Subcutaneous abdominal adipose tissue (tissue), 5 donors: Measurements from ENCODE around the gene MTHFD2L.
"Not testable (repeated sequence)": the region's sequence is repeated elsewhere in the genome, so short reads cannot be mapped to it uniquely, and the experiment has no call there.

Experiments
- H3K27ac ChIP-seq: one replicate; pipeline ENCODE4 v1.7.0; 2013; ENCODE audit warnings: low read depth, mild to moderate bottlenecking, inconsistent platforms, low read length, moderate library complexity
- H3K27me3 ChIP-seq, 5 donors: one replicate each; pipeline ENCODE4 v1.7.0; 2013; ENCODE audit warnings: low read length in 5 of 5, inconsistent platforms in 1 of 5; ENCODE audit not compliant: control insufficient read depth in 5 of 5, insufficient read depth in 4 of 5
- H3K36me3 ChIP-seq, 5 donors: one replicate each; pipeline ENCODE4 v1.7.0; 2013; ENCODE audit warnings: low read length in 5 of 5; ENCODE audit not compliant: control insufficient read depth in 5 of 5, insufficient read depth in 5 of 5
- H3K4me1 ChIP-seq, 5 donors: one replicate each; pipeline ENCODE4 v1.7.0; 2013; ENCODE audit warnings: low read length in 5 of 5, mild to moderate bottlenecking in 3 of 5, moderate library complexity in 1 of 5; ENCODE audit not compliant: control insufficient read depth in 5 of 5, insufficient read depth in 5 of 5
- H3K4me3 ChIP-seq, 5 donors: one replicate each; pipeline ENCODE4 v1.7.0; 2013; ENCODE audit warnings: low read length in 5 of 5, low read depth in 1 of 5
- H3K9ac ChIP-seq, 5 donors: one replicate each; pipeline ENCODE4 v1.7.0; 2013; ENCODE audit warnings: low read length in 5 of 5, mild to moderate bottlenecking in 4 of 5, moderate library complexity in 3 of 5
- H3K9me3 ChIP-seq, 5 donors: one replicate each; pipeline ENCODE4 v1.7.0; 2013; ENCODE audit warnings: low read length in 5 of 5; ENCODE audit not compliant: control insufficient read depth in 5 of 5
- donor health status: healthy.
- donor health status: healthy.
- donor health status: healthy.
- donor health status: healthy.
- donor health status: healthy.

MTHFD2L gene

GRCh38 chr4:74114234-74114633 lies 43.7 kb upstream of the MTHFD2L start:
- no peak overlapping the region for H3K4me3 ChIP-seq
- H3K36me3 ChIP-seq, result no peaks in the 10 kb centered on the region
- no peak overlapping the region for H3K9ac ChIP-seq
- H3K27me3 ChIP-seq, result no peaks in the 10 kb centered on the region
- peaks cover 7 to 47% (median 24%) of the 10 kb centered on the region in 5 donors for H3K4me1 ChIP-seq
- H3K27ac ChIP-seq, result no peak overlapping the region
- no peaks in the 10 kb centered on the region for H3K9me3 ChIP-seq

DNA sequence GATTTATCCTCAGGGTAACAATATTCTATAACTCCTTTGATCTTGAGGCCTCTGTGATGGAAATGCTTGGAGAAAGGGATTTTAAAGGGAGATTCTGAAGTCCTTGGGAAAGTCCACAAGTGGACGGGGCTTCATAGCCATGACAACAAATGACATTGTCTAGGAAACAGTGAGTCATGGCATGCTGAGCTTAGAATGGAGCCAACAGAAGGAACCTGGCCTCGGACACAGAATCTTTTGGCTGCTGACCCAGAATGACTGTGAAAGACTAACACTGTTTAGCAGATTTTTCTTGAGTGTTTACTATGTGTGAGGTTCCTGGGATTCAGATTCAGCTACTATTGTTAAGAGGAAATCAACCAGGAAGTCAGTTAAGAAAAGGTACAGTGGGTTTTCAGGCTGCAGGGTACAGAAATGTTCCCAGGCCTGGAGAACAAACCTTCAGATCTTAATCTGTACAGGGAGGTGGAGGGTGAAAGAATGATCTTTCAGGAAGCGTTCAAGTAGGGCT lies 40.8 kb upstream of the MTHFD2L start:
- H3K9me3 ChIP-seq, result no peaks in the 10 kb centered on the region
- no peak overlapping the region for H3K9ac ChIP-seq
- peak overlapping the region; percentile 70 for H3K27ac ChIP-seq
- H3K4me1 ChIP-seq, result peaks cover 2 to 25% (median 11%) of the 10 kb centered on the region in 5 donors
- H3K4me3 ChIP-seq, result no peak overlapping the region
- no peaks in the 10 kb centered on the region for H3K27me3 ChIP-seq
- H3K36me3 ChIP-seq, result no peaks in the 10 kb centered on the region

- Histone ChIP-seq H3K4me1 (peaks cover 2 to 24% (median 11%) of the 10 kb centered on the region in 5 donors), H3K9me3 (no peaks in the 10 kb centered on the region), H3K27me3 (no peaks in the 10 kb centered on the region), H3K36me3 (no peaks in the 10 kb centered on the region), H3K9ac (no peak overlapping the region), H3K4me3 (no peak overlapping the region), H3K27ac (no peak overlapping the region)
Observed at GRCh38 chr4:74118600-74119338, 39.1 kb upstream of the MTHFD2L start.

- no peaks in the 10 kb centered on the region for H3K9me3 ChIP-seq
- peaks cover 2 to 24% (median 11%) of the 10 kb centered on the region in 5 donors for H3K4me1 ChIP-seq
- no peak overlapping the region for H3K4me3 ChIP-seq
- H3K9ac ChIP-seq, result no peak overlapping the region
- no peak overlapping the region for H3K27ac ChIP-seq
- no peaks in the 10 kb centered on the region for H3K36me3 ChIP-seq
- no peaks in the 10 kb centered on the region for H3K27me3 ChIP-seq
Observed at GRCh38 chr4:74120086-74120485, 37.8 kb upstream of the MTHFD2L start.

GRCh38 chr4:74121643-74122579 lies 36.0 kb upstream of the MTHFD2L start:
- Histone ChIP-seq H3K4me1 (peaks cover 2 to 15% (median 5%) of the 10 kb centered on the region in 5 donors), H3K27ac (no peak overlapping the region), H3K9ac (no peak overlapping the region), H3K4me3 (no peak overlapping the region), H3K27me3 (no peaks in the 10 kb centered on the region), H3K36me3 (no peaks in the 10 kb centered on the region), H3K9me3 (no peaks in the 10 kb centered on the region)

- Histone ChIP-seq H3K9me3 (no peaks in the 10 kb centered on the region), H3K36me3 (no peaks in the 10 kb centered on the region), H3K27me3 (no peaks in the 10 kb centered on the region), H3K4me3 (no peak overlapping the region), H3K27ac (no peak overlapping the region), H3K9ac (no peak overlapping the region), H3K4me1 (peaks cover 0 to 6% (median 4%) of the 10 kb centered on the region in 5 donors)
Observed at GRCh38 chr4:74123065-74123728, 34.7 kb upstream of the MTHFD2L start.

GRCh38 chr4:74125029-74125428 lies 32.9 kb upstream of the MTHFD2L start:
- no peak overlapping the region for H3K4me3 ChIP-seq
- H3K27ac ChIP-seq, result no peak overlapping the region
- no peaks in the 10 kb centered on the region for H3K36me3 ChIP-seq
- peaks cover 0 to 6% (median 4%) of the 10 kb centered on the region in 5 donors for H3K4me1 ChIP-seq
- H3K9ac ChIP-seq, result no peak overlapping the region
- H3K27me3 ChIP-seq, result no peaks in the 10 kb centered on the region
- no peaks in the 10 kb centered on the region for H3K9me3 ChIP-seq

DNA sequence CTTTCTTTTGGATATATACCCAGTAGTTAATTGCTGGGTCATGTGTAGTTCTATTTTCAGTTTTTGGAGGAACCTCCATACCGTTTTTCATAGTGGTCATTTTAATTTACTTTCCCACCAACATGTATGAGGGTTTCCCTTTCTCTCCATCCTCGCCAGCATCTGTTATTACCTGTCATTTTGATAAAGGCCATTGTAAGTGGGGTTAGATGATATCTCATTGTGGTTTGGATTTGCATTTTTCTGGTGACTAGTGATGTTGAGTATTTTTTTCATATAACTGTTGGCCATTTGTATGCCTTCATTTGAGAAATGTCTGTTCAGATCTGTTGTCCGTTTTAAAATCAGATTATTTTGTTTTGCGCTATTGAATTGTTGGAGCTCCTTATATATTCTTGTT lies 30.2 kb upstream of the MTHFD2L start:
- Histone ChIP-seq H3K9ac (no peak overlapping the region), H3K27ac (no peak overlapping the region), H3K27me3 (no peaks in the 10 kb centered on the region), H3K4me3 (no peak overlapping the region), H3K9me3 (no peaks in the 10 kb centered on the region), H3K36me3 (no peaks in the 10 kb centered on the region), H3K4me1 (peaks cover 0 to 6% (median 4%) of the 10 kb centered on the region in 5 donors)

DNA sequence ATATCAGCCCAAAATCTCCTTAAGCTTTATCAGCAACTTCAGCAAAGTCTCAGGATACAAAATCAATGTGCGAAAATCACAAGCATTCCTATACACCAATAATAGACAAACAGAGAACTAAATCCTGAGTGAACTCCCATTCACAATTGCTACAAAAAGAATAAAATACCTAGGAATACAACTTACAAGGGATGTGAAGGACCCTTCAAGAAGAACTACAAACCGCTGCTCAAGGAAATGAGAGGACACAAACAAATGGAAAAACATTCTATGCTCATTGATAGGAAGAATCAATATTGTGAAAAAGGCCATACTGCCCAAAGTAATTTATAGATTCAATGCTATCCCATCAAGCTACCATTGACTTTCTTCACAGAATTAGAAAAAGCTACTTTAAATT lies 27.1 kb upstream of the MTHFD2L start:
- not testable (repeated sequence) for H3K4me3 ChIP-seq, H3K9me3 ChIP-seq, H3K9ac ChIP-seq

More for the DNA sequence above, 27.1 kb upstream of the MTHFD2L start:
- not testable (repeated sequence) for H3K27me3 ChIP-seq, H3K36me3 ChIP-seq, H3K27ac ChIP-seq, H3K4me1 ChIP-seq
